ENCODE data around the gene NRG3.

The NRG3 gene

DNA sequence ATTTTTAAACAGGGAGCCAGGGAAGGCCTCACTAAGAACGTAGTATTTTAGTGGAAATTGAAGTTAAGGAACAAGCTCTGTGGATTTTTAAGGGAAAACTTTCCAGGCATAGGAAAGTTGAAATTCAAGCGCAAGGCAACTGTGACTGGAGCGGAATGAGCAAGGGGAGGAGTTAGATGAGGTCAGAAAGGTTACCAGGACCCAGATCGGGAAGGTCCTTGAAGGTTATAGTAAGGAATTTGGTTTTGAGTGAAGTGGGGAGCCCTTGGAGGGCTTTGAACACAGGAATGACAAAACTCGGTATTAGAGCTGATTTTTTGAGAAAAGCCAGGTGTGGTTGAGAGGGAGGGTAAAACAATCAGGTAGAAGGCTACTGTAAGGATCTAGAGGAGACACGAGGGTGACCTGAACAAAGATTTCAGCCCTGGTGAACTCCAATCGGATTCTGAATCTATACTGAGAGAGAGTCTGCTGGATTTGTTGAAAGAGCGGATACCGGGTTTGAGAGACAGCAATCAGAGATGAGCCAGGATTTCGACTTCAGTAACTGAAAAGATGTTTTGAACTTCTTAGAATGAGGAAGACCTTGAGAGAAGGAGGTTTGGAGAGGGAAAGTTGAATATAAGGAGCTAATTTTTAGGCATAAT lies 1013.9 kb downstream of the NRG3 start:
- no peak overlapping the region for H3K9ac ChIP-seq (ENCODE audit: low read length)
- no peaks in the 10 kb centered on the region for H3K36me3 ChIP-seq (ENCODE audit: insufficient read depth, low read length)
- no peak overlapping the region for H2AFZ ChIP-seq (ENCODE audit: low read length)
- H3K4me3 ChIP-seq (ENCODE audit: low read depth, low read length, poor library complexity, severe bottlenecking), result no peak overlapping the region
- TF ChIP-seq, protein P1, sequence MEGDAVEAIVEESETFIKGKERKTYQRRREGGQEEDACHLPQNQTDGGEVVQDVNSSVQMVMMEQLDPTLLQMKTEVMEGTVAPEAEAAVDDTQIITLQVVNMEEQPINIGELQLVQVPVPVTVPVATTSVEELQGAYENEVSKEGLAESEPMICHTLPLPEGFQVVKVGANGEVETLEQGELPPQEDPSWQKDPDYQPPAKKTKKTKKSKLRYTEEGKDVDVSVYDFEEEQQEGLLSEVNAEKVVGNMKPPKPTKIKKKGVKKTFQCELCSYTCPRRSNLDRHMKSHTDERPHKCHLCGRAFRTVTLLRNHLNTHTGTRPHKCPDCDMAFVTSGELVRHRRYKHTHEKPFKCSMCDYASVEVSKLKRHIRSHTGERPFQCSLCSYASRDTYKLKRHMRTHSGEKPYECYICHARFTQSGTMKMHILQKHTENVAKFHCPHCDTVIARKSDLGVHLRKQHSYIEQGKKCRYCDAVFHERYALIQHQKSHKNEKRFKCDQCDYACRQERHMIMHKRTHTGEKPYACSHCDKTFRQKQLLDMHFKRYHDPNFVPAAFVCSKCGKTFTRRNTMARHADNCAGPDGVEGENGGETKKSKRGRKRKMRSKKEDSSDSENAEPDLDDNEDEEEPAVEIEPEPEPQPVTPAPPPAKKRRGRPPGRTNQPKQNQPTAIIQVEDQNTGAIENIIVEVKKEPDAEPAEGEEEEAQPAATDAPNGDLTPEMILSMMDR (IDR thresholded peaks at IDR 0.05; ENCODE audit: low read length), result no peak
- H3K27me3 ChIP-seq (ENCODE audit: insufficient read depth, low read length), result no peaks in the 10 kb centered on the region
- no peak overlapping the region; the same call in 1 of the 2 replicates for H3K4me2 ChIP-seq (ENCODE audit: low read length)
- H3K9me2 ChIP-seq (ENCODE audit: low read depth, low read length), result no peaks in the 10 kb centered on the region
- no peaks in the 10 kb centered on the region for H3K9me3 ChIP-seq (ENCODE audit: low read length)
- no peaks in the 10 kb centered on the region for H3F3A ChIP-seq (ENCODE audit: insufficient read depth, low read length)
- no peaks in the 10 kb centered on the region for H3K79me2 ChIP-seq (ENCODE audit: insufficient read depth, low read length)
- H4K20me1 ChIP-seq (ENCODE audit: insufficient read depth, low read length), result no peaks in the 10 kb centered on the region
- H3K4me1 ChIP-seq (ENCODE audit: insufficient read depth, low read length, severe bottlenecking), result peaks cover 11% of the 10 kb centered on the region
- H3K27ac ChIP-seq (ENCODE audit: low read depth, low read length, poor library complexity, severe bottlenecking), result no peak overlapping the region

DNA sequence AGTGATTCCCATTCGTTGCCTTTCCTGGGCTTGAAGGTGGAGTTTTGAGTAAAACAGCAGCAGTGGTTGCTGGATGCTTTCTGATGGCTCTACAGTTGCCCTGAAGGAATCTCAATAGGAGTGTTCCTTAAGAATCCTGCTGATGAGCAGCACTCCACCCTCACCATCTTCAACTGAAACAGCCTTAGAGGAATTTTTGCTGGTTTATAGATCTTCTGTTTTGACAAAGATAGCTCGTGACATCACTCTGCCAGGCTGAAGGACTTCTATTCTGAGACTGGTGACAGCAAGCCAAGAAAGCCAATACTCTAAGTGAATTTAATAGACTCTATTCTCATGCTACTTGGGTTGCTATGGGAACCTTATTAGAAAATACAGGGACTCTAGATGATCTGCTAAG lies 1014.7 kb downstream of the NRG3 start:
- Histone ChIP-seq H3K9ac (ENCODE audit: low read length) (no peak overlapping the region), H3K36me3 (ENCODE audit: insufficient read depth, low read length) (no peaks in the 10 kb centered on the region), H3K27ac (ENCODE audit: low read depth, low read length, poor library complexity, severe bottlenecking) (no peak overlapping the region), H3K4me3 (ENCODE audit: low read depth, low read length, poor library complexity, severe bottlenecking) (no peak overlapping the region), H3K9me2 (ENCODE audit: low read depth, low read length) (no peaks in the 10 kb centered on the region), H3K79me2 (ENCODE audit: insufficient read depth, low read length) (no peaks in the 10 kb centered on the region), H3F3A (ENCODE audit: insufficient read depth, low read length) (no peaks in the 10 kb centered on the region), H2AFZ (ENCODE audit: low read length) (no peak overlapping the region), H3K4me1 (ENCODE audit: insufficient read depth, low read length, severe bottlenecking) (peaks cover 11% of the 10 kb centered on the region), H4K20me1 (ENCODE audit: insufficient read depth, low read length) (no peaks in the 10 kb centered on the region), H3K9me3 (ENCODE audit: low read length) (no peaks in the 10 kb centered on the region), H3K4me2 (ENCODE audit: low read length) (no peak overlapping the region), H3K27me3 (ENCODE audit: insufficient read depth, low read length) (no peaks in the 10 kb centered on the region)
- TF ChIP-seq, protein P1 (IDR thresholded peaks at IDR 0.05; ENCODE audit: low read length), result no peak
- no peak for TF ChIP-seq EZH2 (IDR thresholded peaks at IDR 0.05; ENCODE audit: borderline replicate concordance, low read length)

DNA sequence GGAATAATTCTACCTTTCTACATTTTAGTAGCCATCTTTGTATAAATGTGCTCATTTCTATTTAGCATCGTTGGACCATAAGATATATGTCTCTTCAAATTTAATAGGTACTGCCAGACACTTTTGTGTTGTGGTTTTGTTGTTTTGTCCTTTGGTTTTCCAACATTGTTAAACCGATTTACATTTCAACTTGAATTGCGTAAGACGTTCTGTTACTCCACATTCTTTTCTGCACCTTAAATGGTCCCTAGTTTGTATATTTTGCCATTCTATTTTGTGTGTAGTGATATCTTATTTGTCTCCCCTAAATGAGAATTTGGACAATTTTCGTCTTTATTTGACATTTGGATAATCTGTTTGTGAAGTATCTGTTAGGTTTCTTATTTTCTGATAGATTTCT lies 1015.6 kb downstream of the NRG3 start:
- Histone ChIP-seq H3K9me2 (ENCODE audit: low read depth, low read length) (no peaks in the 10 kb centered on the region), H3K9me3 (ENCODE audit: low read length) (no peaks in the 10 kb centered on the region), H3K36me3 (ENCODE audit: insufficient read depth, low read length) (no peaks in the 10 kb centered on the region), H3K4me1 (ENCODE audit: insufficient read depth, low read length, severe bottlenecking) (peaks cover 11% of the 10 kb centered on the region), H2AFZ (ENCODE audit: low read length) (no peak overlapping the region), H3K79me2 (ENCODE audit: insufficient read depth, low read length) (no peaks in the 10 kb centered on the region), H4K20me1 (ENCODE audit: insufficient read depth, low read length) (no peaks in the 10 kb centered on the region), H3F3A (ENCODE audit: insufficient read depth, low read length) (no peaks in the 10 kb centered on the region), H3K27ac (ENCODE audit: low read depth, low read length, poor library complexity, severe bottlenecking) (no peak overlapping the region), H3K9ac (ENCODE audit: low read length) (no peak overlapping the region), H3K4me3 (ENCODE audit: low read depth, low read length, poor library complexity, severe bottlenecking) (no peak overlapping the region), H3K4me2 (ENCODE audit: low read length) (no peak overlapping the region), H3K27me3 (ENCODE audit: insufficient read depth, low read length) (no peaks in the 10 kb centered on the region)
- TF ChIP-seq, protein P1 (IDR thresholded peaks at IDR 0.05; ENCODE audit: low read length), result no peak
- no peak for TF ChIP-seq EZH2 (IDR thresholded peaks at IDR 0.05; ENCODE audit: borderline replicate concordance, low read length)
